Stomach (tissue), 4 donors: Measurements from ENCODE around the gene DHDH.
A peak's percentile ranks its signal among the peaks of the same experiment; 100 is the strongest.

Source experiments
- EP300 ChIP-seq: sonication (generic); formaldehyde crosslinking; IDR thresholded peaks from one replicate; pipeline ENCODE4 v1.6.1; 2017; ENCODE audit warnings: antibody characterized with exemption
- POLR2AphosphoS5 ChIP-seq, 3 donors: sonication (generic); formaldehyde crosslinking; IDR thresholded peaks; one replicate each; pipeline ENCODE4 v1.6.1; 2016; ENCODE audit warnings: antibody characterized with exemption in 3 of 3
- TF ChIP-seq, protein P1 (sequence below), 7 experiments: fragments of 450-650 bp in 4 of 7; fragments of 200-600 bp in 3 of 7; sonication (generic) in 3 of 7; IDR thresholded peaks; one replicate each; pipeline ENCODE4 v1.5.1; 2016 to 2019; ENCODE audit warnings: antibody characterized with exemption in 7 of 7, control low read depth in 2 of 7, mild to moderate bottlenecking in 1 of 7

DNA sequence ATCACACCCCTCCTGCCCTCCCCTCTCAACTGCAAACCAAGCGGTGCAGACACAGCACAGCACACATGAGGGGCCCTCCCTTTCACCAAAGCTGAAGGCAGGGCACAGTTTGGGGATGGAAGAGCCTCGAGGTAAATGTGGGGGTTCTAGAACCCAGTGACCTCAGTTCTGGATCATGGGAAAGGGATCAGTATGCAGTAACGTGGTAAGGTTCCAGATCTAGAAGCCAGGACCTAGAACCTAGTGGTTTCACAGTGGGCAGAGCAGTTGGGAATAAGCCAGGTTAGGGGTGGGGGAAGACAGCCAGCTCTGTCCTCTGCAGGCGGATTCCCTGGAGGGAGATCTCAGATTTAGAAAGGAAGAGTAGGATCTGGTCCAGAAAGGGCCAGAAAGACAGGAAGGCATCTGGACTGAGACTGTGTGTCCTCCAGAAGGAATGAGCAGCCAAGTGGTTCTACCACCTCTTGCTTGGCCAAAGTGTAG lies 34.7 kb downstream of the DHDH start:
- TF ChIP-seq POLR2AphosphoS5 (IDR thresholded peaks at IDR 0.05): peak in 1 of 3 donors; percentile 16
- TF ChIP-seq EP300: no peak
- TF ChIP-seq, protein P1, sequence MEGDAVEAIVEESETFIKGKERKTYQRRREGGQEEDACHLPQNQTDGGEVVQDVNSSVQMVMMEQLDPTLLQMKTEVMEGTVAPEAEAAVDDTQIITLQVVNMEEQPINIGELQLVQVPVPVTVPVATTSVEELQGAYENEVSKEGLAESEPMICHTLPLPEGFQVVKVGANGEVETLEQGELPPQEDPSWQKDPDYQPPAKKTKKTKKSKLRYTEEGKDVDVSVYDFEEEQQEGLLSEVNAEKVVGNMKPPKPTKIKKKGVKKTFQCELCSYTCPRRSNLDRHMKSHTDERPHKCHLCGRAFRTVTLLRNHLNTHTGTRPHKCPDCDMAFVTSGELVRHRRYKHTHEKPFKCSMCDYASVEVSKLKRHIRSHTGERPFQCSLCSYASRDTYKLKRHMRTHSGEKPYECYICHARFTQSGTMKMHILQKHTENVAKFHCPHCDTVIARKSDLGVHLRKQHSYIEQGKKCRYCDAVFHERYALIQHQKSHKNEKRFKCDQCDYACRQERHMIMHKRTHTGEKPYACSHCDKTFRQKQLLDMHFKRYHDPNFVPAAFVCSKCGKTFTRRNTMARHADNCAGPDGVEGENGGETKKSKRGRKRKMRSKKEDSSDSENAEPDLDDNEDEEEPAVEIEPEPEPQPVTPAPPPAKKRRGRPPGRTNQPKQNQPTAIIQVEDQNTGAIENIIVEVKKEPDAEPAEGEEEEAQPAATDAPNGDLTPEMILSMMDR (IDR thresholded peaks at IDR 0.05): no peak
